Activated naive CD8-positive, alpha-beta T cell treated with anti-CD3 and anti-CD28 coated beads, Interleukin-2, amount 10 ng/mL, durations not matched to agents 7 days and 5 days (primary cell): ENCODE data around the gene UROS. TPM values are rescaled to one million over a fixed set of nuclear protein-coding genes. Genes with fewer than 3 reads are reported as not detected.

Experiments
- ATAC-seq: fragments of 150-1000 bp; cut with Tn5 transposase; one replicate; pipeline ENCODE4 v1.10.0; 2021; ENCODE audit warnings: low read depth, moderate library complexity
- POLR2A ChIA-PET: fragments of 350-600 bp; sonication (Branson Sonifier 250); formaldehyde crosslinking; loops from one replicate; lab custom pipeline; 2021; ENCODE audit warnings: antibody characterized with exemption; lab: Charles Lee
- DNase-seq: peaks from one replicate; pipeline ENCODE4 v3.0.0; 2021
- H3K27ac Mint-ChIP-seq: one replicate; pipeline ENCODE4 v1.8.0; 2022; ENCODE audit warnings: mild to moderate bottlenecking, mixed read lengths
- H3K27me3 Mint-ChIP-seq: one replicate; pipeline ENCODE4 v1.8.0; 2022; ENCODE audit warnings: mild to moderate bottlenecking, moderate library complexity, mixed read lengths
- H3K36me3 Mint-ChIP-seq: one replicate; pipeline ENCODE4 v1.8.0; 2021; ENCODE audit warnings: mild to moderate bottlenecking, mixed read lengths
- H3K4me1 Mint-ChIP-seq: one replicate; pipeline ENCODE4 v1.8.0; 2021; ENCODE audit warnings: mixed read lengths
- H3K4me3 Mint-ChIP-seq: one replicate; pipeline ENCODE4 v1.8.0; 2022; ENCODE audit warnings: mild to moderate bottlenecking, moderate library complexity, mixed read lengths
- H3K9me3 Mint-ChIP-seq: one replicate; pipeline ENCODE4 v1.8.0; 2021; ENCODE audit warnings: mixed read lengths
- total RNA-seq, 2 experiments: library from RNA; stranded (reverse); gene quantifications; one replicate each; pipeline ENCODE4 v1.2.3, GENCODE V29; 2021

The UROS gene
- total RNA-seq, 2 experiments from 2014 or later = 45.4 to 45.9 TPM

DNA sequence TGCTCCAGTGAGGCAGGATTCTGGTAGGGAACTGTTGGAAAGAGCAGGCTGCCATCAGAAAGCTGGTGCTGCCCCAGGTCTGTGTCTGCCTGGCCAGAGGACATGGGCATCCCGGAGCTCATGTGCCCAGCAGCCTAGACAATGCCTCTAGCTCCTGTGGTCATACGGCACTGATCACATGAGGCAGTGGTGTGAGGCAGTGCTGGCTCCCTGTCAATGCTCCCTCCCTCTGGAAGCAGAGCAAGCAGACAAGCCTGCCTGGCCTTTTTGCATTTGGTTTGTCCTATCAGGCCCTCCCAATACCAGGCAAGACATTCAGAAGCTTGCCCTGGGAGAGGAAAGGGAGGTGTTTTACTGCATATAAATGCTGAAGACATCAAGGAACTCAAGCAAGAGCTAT lies 27.9 kb downstream of the UROS start:
- ATAC-seq = no peak
- H3K27ac Mint-ChIP-seq = no peak overlapping the region
- POLR2A ChIA-PET = interaction anchor here (0.8 to 1.3 kb wide), 2 partner anchors 28 to 76 kb away, joined by 3 to 4 read pairs; partner anchors contain the start of genes BCCIP, EDRF1 and UROS

DNA sequence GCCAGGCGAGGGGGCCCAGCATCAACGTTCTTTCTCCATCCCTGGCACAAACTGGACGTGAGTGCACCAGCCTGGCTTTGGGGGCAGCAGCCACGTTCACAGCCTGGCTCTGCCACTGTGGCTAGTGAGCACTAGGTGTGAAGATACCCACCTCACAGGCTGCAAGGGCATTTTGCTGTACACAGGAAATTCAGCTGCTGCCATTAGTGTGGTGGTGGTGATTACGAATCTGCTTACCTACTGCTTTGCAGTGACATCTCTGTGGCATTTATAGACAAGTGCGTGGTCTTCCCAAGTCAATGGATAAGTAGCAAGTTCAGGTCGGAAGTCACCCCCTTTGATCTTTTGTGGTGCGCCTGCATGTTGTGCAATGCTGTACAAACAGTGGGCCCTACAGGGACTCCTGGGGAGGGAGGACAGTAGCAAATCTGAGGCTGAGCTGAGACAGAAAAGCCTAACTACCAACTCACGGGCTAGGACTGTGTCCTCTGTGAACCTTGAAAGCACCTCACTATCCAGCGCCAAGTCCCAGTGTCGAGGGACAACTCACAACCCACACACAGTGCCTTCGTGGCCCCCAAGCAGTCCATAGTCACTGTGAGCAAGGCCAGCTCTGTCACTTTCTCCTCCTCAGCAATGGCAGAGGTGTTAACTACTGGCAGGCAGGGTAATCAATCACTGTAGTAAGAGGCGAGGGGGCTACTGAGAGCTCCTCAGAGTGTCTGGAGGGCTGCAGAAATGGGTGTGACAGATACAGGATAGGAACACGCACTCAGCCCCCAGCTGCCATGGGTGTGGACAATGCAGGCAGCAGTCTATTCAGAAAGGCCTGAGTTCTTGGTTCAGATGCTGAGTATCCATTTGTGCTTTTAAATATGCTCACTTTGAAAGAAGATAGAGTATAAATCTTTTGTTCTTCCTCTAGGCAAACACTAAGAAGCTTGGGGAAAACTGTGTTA lies 30.4 kb downstream of the UROS start:
- H3K4me1 Mint-ChIP-seq = peaks cover 12% of the 10 kb centered on the region
- H3K27ac Mint-ChIP-seq = no peak overlapping the region
- no peaks in the 10 kb centered on the region for H3K27me3 Mint-ChIP-seq
- ATAC-seq = no peak
- H3K4me3 Mint-ChIP-seq = no peak overlapping the region
- peaks cover 14% of the 10 kb centered on the region for H3K36me3 Mint-ChIP-seq
- POLR2A ChIA-PET = no interaction called here
- no peaks in the 10 kb centered on the region for H3K9me3 Mint-ChIP-seq
- DNase-seq = no peak

More for the DNA sequence above, 27.9 kb downstream of the UROS start:
- Mint-ChIP-seq H3K4me3 (no peak overlapping the region), H3K9me3 (no peaks in the 10 kb centered on the region), H3K4me1 (no peaks in the 10 kb centered on the region), H3K27me3 (no peaks in the 10 kb centered on the region), H3K36me3 (peaks cover 12% of the 10 kb centered on the region)
- DNase-seq = no peak

DNA sequence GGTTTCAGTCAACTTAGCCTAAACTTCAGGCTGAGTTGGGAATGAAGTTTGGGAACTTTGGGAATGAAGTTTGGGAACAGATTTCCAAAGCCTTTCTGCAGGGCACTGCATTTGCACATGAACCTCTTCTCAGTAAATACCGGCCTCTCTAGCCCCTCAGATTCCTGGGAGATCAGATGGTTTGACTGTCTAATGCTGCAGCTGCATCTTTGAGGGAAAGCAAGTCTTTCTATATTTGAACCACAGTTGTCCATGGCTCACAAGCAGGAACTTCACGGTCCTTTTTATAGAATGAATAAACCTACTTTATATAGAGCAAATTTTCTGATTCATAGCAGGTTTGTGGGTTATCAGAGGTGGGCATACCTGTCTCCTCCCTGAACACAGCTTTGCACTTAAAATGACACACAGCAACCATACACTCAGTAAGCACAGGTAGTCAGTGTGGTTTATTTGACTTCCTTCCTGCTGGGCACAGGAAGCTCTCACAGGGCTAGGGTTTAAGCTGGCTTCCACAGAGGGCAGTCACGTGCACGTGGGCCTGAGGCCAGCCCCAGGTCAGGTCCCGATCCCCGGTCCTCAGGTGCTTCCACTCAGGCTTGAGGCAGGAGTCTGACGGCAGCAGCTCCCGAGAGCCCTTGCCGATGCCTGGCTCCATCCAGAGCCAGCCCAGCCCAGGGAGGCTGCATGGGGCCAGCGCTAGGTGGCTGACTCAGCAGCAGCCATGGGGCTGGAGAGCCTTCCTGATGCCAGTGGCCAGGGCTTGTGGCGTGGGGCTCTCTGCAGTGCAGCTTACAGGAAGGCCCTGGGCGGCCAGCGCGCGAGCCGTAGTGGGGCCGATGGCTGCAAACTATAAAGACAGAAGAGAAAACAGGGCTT lies 34.7 kb downstream of the UROS start:
- peaks cover 15% of the 10 kb centered on the region for H3K4me1 Mint-ChIP-seq
- peak overlapping the region; percentile 80 for H3K27ac Mint-ChIP-seq
- H3K27me3 Mint-ChIP-seq = no peaks in the 10 kb centered on the region
- H3K4me3 Mint-ChIP-seq = peak overlapping the region; percentile 51
- DNase-seq (peak; percentile 45), ATAC-seq (peak; percentile 93)
- no peaks in the 10 kb centered on the region for H3K9me3 Mint-ChIP-seq
- POLR2A ChIA-PET = interaction anchor here (1.1 to 2.1 kb wide), 2 partner anchors 35 to 69 kb away, joined by 3 to 10 read pairs; partner anchors contain the start of genes BCCIP, EDRF1 and UROS
- peaks cover 11% of the 10 kb centered on the region for H3K36me3 Mint-ChIP-seq

DNA sequence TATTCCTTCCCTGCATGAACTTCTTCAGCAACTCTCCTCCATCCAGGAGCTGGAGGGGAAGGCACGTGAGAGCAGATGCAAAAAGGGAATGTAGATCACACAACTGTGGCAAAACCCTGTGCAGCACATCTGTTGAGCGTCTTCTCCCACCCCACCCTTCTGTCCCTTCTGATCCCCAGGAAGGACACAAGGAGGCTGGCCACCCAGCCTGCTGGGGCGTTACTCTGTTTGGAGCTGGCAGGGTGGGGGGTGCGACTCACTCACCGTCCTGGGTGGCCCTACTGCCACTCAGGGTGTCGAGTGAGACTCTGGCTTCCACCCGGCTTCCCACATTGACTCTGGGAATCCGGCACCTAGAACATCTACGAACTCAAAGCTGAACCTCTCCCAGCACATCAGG lies 37.3 kb downstream of the UROS start:
- no peak overlapping the region for H3K27ac Mint-ChIP-seq

DNA sequence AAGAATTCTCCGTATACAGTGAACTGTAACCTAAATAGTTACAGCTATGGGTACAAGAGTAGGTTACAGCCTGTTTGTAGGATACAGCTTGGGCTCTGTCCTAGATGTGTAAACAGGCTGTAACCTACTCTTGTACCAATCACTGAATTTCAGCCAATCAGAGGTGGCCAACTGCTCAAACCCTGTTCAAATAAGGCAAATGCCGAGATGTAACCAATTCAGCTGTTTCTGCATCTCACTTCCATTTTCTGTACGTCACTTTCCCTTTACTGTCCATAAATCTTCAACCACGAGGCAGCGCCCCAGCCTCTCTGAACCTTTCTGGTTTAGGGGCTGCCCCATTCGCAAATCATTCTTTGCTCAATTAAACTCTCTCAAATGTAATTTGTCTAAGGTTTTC lies 39.1 kb downstream of the UROS start:
- Mint-ChIP-seq H3K36me3 (peaks cover 3% of the 10 kb centered on the region), H3K27me3 (no peaks in the 10 kb centered on the region), H3K4me3 (no peak overlapping the region), H3K4me1 (peaks cover 13% of the 10 kb centered on the region), H3K9me3 (no peaks in the 10 kb centered on the region), H3K27ac (peak overlapping the region; percentile 37)
- POLR2A ChIA-PET = no interaction called here
- DNase-seq (no peak), ATAC-seq (no peak)

More for the DNA sequence above, 37.3 kb downstream of the UROS start:
- ATAC-seq = no peak
- no peak for DNase-seq
- H3K4me3 Mint-ChIP-seq = no peak overlapping the region
- H3K27me3 Mint-ChIP-seq = no peaks in the 10 kb centered on the region
- peaks cover 15% of the 10 kb centered on the region for H3K4me1 Mint-ChIP-seq
- POLR2A ChIA-PET = no interaction called here
- H3K36me3 Mint-ChIP-seq = peaks cover 3% of the 10 kb centered on the region
- no peaks in the 10 kb centered on the region for H3K9me3 Mint-ChIP-seq

DNA sequence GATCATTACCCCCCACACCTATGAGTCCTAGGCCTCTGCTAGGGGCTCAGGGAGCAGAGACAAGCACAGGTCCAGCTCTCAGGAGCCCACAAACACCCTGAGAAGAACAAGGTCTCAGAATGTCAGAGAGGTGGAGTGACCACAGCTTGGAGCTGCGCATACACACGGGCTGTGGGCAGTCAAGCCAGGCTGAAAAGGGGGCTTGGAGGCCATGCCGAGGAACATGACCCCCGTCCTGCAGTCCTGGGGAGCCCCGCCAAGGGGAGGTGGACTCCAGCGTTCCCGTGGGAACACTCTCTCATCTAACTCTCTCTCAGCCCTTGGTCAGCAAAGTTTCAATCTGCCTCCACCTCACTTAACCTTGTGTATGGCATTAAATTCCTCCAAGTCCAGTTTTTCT lies 39.6 kb downstream of the UROS start:
- Mint-ChIP-seq H3K4me1 (peaks cover 11% of the 10 kb centered on the region), H3K27ac (no peak overlapping the region), H3K4me3 (no peak overlapping the region), H3K9me3 (no peaks in the 10 kb centered on the region), H3K36me3 (peaks cover 3% of the 10 kb centered on the region), H3K27me3 (no peaks in the 10 kb centered on the region)
- ATAC-seq = no peak
- POLR2A ChIA-PET = no interaction called here
- no peak for DNase-seq

DNA sequence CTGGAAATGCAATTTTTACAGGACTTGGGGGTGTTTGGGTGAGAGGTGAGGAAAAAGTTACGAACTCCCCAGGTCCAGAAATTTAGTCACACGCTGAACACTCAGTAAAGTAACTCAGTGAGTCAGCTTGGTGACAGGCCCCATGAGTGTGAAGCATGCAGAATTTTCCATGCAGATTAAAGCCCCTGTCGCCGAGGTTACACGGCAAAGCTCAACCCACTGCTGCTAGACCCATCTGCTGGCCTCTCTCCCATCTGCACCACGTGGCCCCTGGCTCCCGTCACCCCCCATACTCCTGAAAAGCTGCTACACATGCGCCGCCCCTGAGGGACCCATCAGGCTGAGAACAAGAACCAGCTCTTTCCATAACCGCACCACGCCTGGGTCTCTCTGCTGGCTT lies 40.4 kb downstream of the UROS start:
- ATAC-seq (no peak), DNase-seq (no peak)
- peaks cover 3% of the 10 kb centered on the region for H3K4me1 Mint-ChIP-seq
- no peaks in the 10 kb centered on the region for H3K27me3 Mint-ChIP-seq
- H3K4me3 Mint-ChIP-seq = no peak overlapping the region
- H3K9me3 Mint-ChIP-seq = no peaks in the 10 kb centered on the region
- H3K36me3 Mint-ChIP-seq = peaks cover under 1% of the 10 kb centered on the region
- no peak overlapping the region for H3K27ac Mint-ChIP-seq
- POLR2A ChIA-PET = no interaction called here

DNA sequence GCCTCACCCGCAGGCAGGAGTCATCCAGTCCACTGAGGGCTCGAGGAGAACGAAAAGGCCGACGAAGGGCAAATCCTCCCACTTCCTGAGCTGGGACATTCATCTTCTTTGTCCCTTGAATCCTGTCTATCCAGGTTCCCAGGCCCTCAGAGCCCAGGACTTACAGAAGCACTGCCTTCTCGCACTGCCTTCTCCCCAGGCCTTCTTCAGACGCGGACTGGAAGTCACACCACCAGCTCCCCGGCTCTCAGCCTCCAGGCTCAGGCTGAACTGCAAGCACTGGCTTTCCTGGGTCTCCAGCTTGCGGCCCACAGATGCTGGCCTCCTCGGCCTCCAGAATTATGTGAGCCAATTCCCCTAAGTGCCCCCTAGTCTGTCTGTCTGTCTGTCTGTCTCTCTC lies 41.0 kb downstream of the UROS start:
- DNase-seq (no peak), ATAC-seq (no peak)
- H3K4me3 Mint-ChIP-seq = no peak overlapping the region
- no peaks in the 10 kb centered on the region for H3K9me3 Mint-ChIP-seq
- no peak overlapping the region for H3K27ac Mint-ChIP-seq
- POLR2A ChIA-PET = no interaction called here
- no peaks in the 10 kb centered on the region for H3K4me1 Mint-ChIP-seq
- H3K27me3 Mint-ChIP-seq = no peaks in the 10 kb centered on the region
- no peaks in the 10 kb centered on the region for H3K36me3 Mint-ChIP-seq

DNA sequence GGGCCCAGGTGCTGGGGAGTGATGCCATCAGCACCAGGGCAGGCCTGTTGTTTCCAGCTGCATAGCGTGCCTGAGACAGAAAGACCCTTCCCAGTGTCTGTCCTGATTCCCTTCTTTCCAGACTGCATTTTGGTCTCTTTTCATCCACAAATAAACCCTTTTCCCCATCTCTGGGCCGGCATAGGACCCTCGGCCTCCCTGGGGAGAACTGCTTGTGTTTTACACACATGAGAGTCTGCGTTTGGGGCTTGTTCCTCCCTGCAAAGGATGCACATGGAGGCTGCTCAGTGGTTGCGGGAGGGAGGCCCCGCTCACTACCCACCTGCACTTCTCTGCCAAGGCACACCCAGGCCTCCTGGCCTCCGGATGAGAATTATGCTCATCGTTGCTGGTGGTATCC lies 41.7 kb downstream of the UROS start:
- POLR2A ChIA-PET = no interaction called here
- no peaks in the 10 kb centered on the region for H3K27me3 Mint-ChIP-seq
- H3K27ac Mint-ChIP-seq = no peak overlapping the region
- ATAC-seq (no peak), DNase-seq (no peak)
- no peaks in the 10 kb centered on the region for H3K36me3 Mint-ChIP-seq
- H3K4me3 Mint-ChIP-seq = no peak overlapping the region
- no peaks in the 10 kb centered on the region for H3K9me3 Mint-ChIP-seq
- H3K4me1 Mint-ChIP-seq = no peaks in the 10 kb centered on the region

DNA sequence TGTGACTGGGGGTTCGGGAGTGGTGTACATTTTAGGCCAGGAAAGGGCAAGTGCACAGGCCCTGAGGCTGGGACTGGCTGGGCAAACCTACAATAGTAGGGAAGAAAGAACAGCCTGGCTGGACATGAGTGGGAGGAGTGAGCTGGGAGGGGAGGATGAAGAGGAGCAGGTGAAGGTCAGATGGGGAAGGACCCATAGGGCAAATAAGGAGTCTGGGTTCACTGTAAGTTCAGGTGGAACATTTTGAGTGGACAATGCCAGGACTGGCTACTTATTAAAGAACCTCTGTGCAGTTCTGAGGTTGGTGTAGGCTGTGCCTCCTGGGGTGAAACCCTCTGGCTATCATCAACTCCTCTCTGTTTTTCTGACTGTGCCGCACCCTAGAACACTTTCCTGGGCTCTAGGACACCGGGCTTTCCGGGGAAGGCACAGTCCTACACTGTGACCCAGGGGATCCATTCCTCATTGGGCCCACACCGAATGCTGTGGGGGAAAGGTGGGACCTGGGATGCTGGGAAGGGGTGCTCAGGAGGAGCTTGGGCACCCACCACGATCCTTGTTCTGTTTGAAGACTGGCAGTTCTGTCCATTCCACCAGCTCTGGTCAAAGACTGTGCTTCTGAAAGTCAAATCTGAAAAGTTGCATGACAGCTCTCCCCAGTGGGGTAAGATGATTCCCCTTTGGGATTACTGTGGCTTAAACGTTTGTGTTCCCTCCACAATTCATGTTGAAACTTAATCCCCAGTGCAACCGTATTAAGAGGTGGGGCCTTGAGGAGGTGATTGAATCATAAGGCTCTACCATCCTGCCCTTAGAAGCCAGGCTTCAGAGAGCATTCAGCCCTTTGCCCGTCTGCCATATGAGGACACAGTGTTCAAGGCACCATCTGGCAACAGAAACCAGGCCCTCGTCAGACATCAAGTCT lies 43.4 kb downstream of the UROS start:
- ATAC-seq (no peak), DNase-seq (no peak)
- Mint-ChIP-seq H3K4me3 (no peak overlapping the region), H3K27me3 (no peaks in the 10 kb centered on the region), H3K4me1 (no peaks in the 10 kb centered on the region), H3K9me3 (no peaks in the 10 kb centered on the region), H3K36me3 (no peaks in the 10 kb centered on the region), H3K27ac (no peak overlapping the region)
- POLR2A ChIA-PET = no interaction called here

DNA sequence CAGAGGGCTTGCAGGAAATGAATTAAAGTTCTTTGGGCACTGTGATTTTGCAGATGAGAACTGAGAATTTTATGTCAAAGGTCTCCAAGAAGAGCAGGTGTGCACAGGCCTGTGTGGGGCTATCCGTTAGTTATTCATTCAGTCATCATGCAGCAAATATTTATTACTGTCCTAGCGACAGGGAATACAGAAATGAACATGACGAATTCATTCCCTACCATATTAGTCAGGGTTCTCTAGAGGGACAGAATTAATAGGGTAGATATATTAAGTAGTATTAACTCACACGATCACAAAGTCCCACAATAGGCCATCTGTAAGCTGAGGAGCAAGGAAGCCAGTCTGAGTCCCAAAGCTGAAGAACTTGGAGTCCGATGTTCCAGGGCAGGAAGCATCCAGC lies 44.5 kb downstream of the UROS start:
- ATAC-seq (no peak), DNase-seq (no peak)
- Mint-ChIP-seq H3K27ac (no peak overlapping the region), H3K9me3 (no peaks in the 10 kb centered on the region), H3K27me3 (no peaks in the 10 kb centered on the region), H3K4me1 (no peaks in the 10 kb centered on the region), H3K4me3 (no peak overlapping the region), H3K36me3 (no peaks in the 10 kb centered on the region)
- POLR2A ChIA-PET = no interaction called here

DNA sequence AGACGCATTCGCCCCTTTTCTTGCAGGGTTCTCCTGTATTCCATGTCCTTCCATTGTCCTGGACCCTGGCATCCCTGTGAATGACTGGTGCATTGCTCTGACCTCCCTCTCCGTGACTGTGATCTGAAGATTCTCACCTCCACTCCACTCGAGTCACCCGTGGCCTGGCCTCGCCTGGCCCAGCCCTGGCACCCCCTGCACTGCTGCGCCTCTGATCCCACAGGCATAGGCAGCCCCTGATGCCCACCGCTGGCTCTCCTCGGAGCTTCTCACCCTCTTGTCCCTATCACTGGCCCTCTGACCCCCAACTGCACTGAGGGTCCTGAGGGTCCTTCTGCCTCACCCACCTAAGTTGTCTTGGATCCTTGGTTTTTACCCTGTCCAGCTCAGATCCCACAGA lies 45.3 kb downstream of the UROS start:
- Mint-ChIP-seq H3K27ac (no peak overlapping the region), H3K4me1 (no peaks in the 10 kb centered on the region), H3K4me3 (no peak overlapping the region), H3K36me3 (no peaks in the 10 kb centered on the region), H3K9me3 (no peaks in the 10 kb centered on the region), H3K27me3 (no peaks in the 10 kb centered on the region)
- POLR2A ChIA-PET = no interaction called here
- DNase-seq = no peak
- no peak for ATAC-seq
